Endothelial cell (in vitro differentiated cells): ENCODE data around the gene PRKG1. TPM values are rescaled to one million over a fixed set of nuclear protein-coding genes. Genes with fewer than 3 reads are reported as not detected.
"Not testable (repeated sequence)": the region's sequence is repeated elsewhere in the genome, so short reads cannot be mapped to it uniquely, and the experiment has no call there.

Experiments used
- DNase-seq: peaks from one replicate; pipeline ENCODE4 v3.0.0; 2021; ENCODE audit warnings: low spot score
- H3K27ac Mint-ChIP-seq: one replicate; pipeline ENCODE4 v1.8.0; 2021; ENCODE audit warnings: mixed read lengths, inconsistent platforms; ENCODE audit not compliant: unreplicated experiment
- H3K27me3 Mint-ChIP-seq: one replicate; pipeline ENCODE4 v1.8.0; 2021; ENCODE audit warnings: mild to moderate bottlenecking, moderate library complexity, mixed read lengths, inconsistent platforms; ENCODE audit not compliant: unreplicated experiment
- H3K36me3 Mint-ChIP-seq: one replicate; pipeline ENCODE4 v1.8.0; 2021; ENCODE audit warnings: mild to moderate bottlenecking, low read depth, mixed read lengths, inconsistent platforms; ENCODE audit not compliant: unreplicated experiment
- H3K4me1 Mint-ChIP-seq: one replicate; pipeline ENCODE4 v1.8.0; 2021; ENCODE audit warnings: mild to moderate bottlenecking, mixed read lengths, inconsistent platforms; ENCODE audit not compliant: unreplicated experiment
- H3K4me3 Mint-ChIP-seq: one replicate; pipeline ENCODE4 v1.8.0; 2021; ENCODE audit warnings: mild to moderate bottlenecking, mixed read lengths, inconsistent platforms; ENCODE audit not compliant: unreplicated experiment
- H3K9me3 Mint-ChIP-seq: one replicate; pipeline ENCODE4 v1.8.0; 2021; ENCODE audit warnings: mixed read lengths, inconsistent platforms; ENCODE audit not compliant: unreplicated experiment
- CTCF ChIP-seq: fragments of 200-600 bp; sonication (generic); IDR thresholded peaks from one replicate; pipeline ENCODE4 v1.5.0; 2021; ENCODE audit warnings: antibody characterized with exemption; ENCODE audit not compliant: unreplicated experiment
- total RNA-seq: library from RNA; stranded (reverse); fragmentation: NEBNext Ultra II Directional; extraction: Animal tissue kit (Norgen Biotek cat#: 25700); gene quantifications from one replicate; pipeline ENCODE4 v1.2.1, GENCODE V29; 2021; ENCODE audit not compliant: unreplicated experiment

The PRKG1 gene
- total RNA-seq, 1 donor from 2014 or later, result 10.7 TPM

- no peaks in the 10 kb centered on the region for H3K36me3 Mint-ChIP-seq
- H3K27ac Mint-ChIP-seq, result no peak overlapping the region
- TF ChIP-seq CTCF, result no peak
- H3K4me3 Mint-ChIP-seq, result no peak overlapping the region
- no peak for DNase-seq
- H3K27me3 Mint-ChIP-seq, result no peaks in the 10 kb centered on the region
- H3K9me3 Mint-ChIP-seq, result no peaks in the 10 kb centered on the region
- no peaks in the 10 kb centered on the region for H3K4me1 Mint-ChIP-seq
These were observed 684.1 kb downstream of the PRKG1 start for GRCh38 chr10:51758366-51758765.

- H3K27me3 Mint-ChIP-seq, H3K4me1 Mint-ChIP-seq, H3K9me3 Mint-ChIP-seq, H3K36me3 Mint-ChIP-seq, H3K4me3 Mint-ChIP-seq, H3K27ac Mint-ChIP-seq, DNase-seq: not testable (repeated sequence)
These were observed 684.6 kb downstream of the PRKG1 start for GRCh38 chr10:51758838-51759237.

- peaks cover 8% of the 10 kb centered on the region for H3K4me1 Mint-ChIP-seq
- TF ChIP-seq CTCF, result no peak
- no peak overlapping the region for H3K4me3 Mint-ChIP-seq
- H3K27ac Mint-ChIP-seq, result no peak overlapping the region
- no peaks in the 10 kb centered on the region for H3K36me3 Mint-ChIP-seq
- no peaks in the 10 kb centered on the region for H3K27me3 Mint-ChIP-seq
- no peaks in the 10 kb centered on the region for H3K9me3 Mint-ChIP-seq
- DNase-seq, result no peak
These were observed 685.7 kb downstream of the PRKG1 start for GRCh38 chr10:51759896-51760534.

GRCh38 chr10:51760864-51761640, 686.8 kb downstream of the PRKG1 start:
- no peak overlapping the region for H3K4me3 Mint-ChIP-seq
- no peak for TF ChIP-seq CTCF
- H3K4me1 Mint-ChIP-seq, result peaks cover 8% of the 10 kb centered on the region
- no peak for DNase-seq
- no peak overlapping the region for H3K27ac Mint-ChIP-seq
- H3K27me3 Mint-ChIP-seq, result no peaks in the 10 kb centered on the region
- H3K9me3 Mint-ChIP-seq, result no peaks in the 10 kb centered on the region
- H3K36me3 Mint-ChIP-seq, result no peaks in the 10 kb centered on the region

GRCh38 chr10:51763746-51764145, 689.5 kb downstream of the PRKG1 start:
- no peak for TF ChIP-seq CTCF
- Mint-ChIP-seq H3K4me3 (no peak overlapping the region), H3K27me3 (no peaks in the 10 kb centered on the region), H3K4me1 (peaks cover 8% of the 10 kb centered on the region), H3K9me3 (no peaks in the 10 kb centered on the region), H3K27ac (no peak overlapping the region), H3K36me3 (no peaks in the 10 kb centered on the region)
- DNase-seq, result no peak
